ENCODE data around the gene IGFBP6. TPM values are rescaled to one million over a fixed set of nuclear protein-coding genes. Genes with fewer than 3 reads are reported as not detected.

Gene IGFBP6
- total RNA-seq, 1 experiment from 2014 or later: 7.3 TPM

DNA sequence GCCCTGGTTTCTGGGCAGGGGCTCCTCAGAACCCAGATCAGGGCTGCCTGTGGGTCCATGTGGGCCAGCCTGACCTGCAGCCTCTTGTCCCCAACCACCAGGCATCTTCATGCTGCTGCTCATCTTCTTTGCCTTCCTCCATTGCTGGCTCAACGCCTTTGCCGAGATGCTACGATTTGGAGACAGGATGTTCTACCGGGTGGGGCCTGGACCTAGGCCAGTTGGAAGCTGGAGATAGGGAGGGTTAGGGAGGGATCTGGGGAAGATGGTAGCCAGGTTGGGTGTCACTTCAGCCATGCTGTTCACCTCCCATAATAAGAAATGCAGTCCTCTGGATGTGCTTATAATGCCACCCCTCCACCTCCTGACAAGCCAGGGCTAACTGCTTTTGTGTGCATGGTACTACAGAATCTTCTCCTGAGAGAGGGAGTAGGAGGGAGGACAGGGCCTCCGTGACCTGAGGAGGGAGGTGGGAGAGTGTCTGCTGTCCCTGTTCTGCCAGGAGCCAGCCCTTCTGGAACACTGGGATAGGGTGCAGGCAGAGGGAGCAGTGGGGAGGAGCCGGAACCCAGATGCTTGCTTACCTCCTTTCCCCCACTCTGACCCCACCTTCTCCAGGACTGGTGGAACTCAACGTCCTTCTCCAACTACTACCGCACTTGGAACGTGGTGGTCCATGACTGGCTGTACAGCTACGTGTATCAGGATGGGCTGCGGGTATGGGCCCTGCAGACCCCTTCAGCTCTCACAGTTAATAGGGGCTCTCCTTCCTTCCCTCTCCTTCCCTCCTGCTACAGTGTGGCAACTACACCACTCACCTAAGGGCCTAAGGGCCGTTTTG, 23.4 kb downstream of the IGFBP6 start:
- no peaks in the 10 kb centered on the region for H3K36me3 ChIP-seq (ENCODE audit: insufficient read depth, low read length, poor library complexity, severe bottlenecking)
- DNase-seq (ENCODE audit: low spot score): no peak
- no peak for TF ChIP-seq CTCF (conservative IDR thresholded peaks at IDR 0.05; ENCODE audit: low read depth, low read length)
- TF ChIP-seq EZH2 (IDR thresholded peaks at IDR 0.05; ENCODE audit: borderline replicate concordance, low read depth, low read length, poor library complexity, severe bottlenecking): no peak
- no peaks in the 10 kb centered on the region for H3K27me3 ChIP-seq (replicated peaks; ENCODE audit: insufficient read depth, low read depth, low read length, poor library complexity)
- ChIA-PET POLR2A (ENCODE audit: low non-redundant PET) (no interaction called here), CTCF (no interaction called here)
- no peak overlapping the region for H3K4me3 ChIP-seq (ENCODE audit: low read depth, low read length, poor library complexity, severe bottlenecking)
- no peaks in the 10 kb centered on the region for H3K4me1 ChIP-seq (ENCODE audit: insufficient read depth, low read length, poor library complexity, severe bottlenecking)
- no peak overlapping the region for H3K27ac ChIP-seq (ENCODE audit: low read depth, low read length, poor library complexity, severe bottlenecking)
- no peaks in the 10 kb centered on the region for H3K9me3 ChIP-seq (ENCODE audit: low read depth, low read length, poor library complexity, severe bottlenecking)
- no TSS peak for BruUV-seq (replicated peaks)
- intact Hi-C loops (cut with micrococcal nuclease; ENCODE audit: unreplicated experiment): no loop called here

DNA sequence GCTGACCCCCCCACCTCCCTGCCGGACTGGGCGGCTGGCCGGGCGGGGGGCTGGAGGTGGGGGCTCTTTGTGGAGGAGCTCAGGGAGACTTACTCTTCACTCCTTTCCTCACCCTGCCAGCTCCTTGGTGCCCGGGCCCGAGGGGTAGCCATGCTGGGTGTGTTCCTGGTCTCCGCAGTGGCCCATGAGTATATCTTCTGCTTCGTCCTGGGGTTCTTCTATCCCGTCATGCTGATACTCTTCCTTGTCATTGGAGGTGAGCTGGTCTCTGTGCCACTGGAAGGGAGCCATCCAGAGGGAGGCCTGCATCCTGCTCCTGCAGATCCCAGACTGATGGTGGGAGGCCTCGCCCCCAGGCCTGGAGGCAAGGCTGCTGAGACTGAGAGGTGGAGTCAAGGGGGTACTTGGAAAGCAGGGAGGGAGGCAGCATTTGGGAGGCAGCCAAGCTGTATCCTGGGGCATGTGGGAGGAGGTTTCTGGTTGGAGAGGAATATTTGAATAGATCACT, 25.5 kb downstream of the IGFBP6 start:
- no peaks in the 10 kb centered on the region for H3K36me3 ChIP-seq (ENCODE audit: insufficient read depth, low read length, poor library complexity, severe bottlenecking)
- H3K4me1 ChIP-seq (ENCODE audit: insufficient read depth, low read length, poor library complexity, severe bottlenecking): no peaks in the 10 kb centered on the region
- TF ChIP-seq EZH2 (IDR thresholded peaks at IDR 0.05; ENCODE audit: borderline replicate concordance, low read depth, low read length, poor library complexity, severe bottlenecking) (no peak), CTCF (conservative IDR thresholded peaks at IDR 0.05; ENCODE audit: low read depth, low read length) (no peak)
- no peaks in the 10 kb centered on the region for H3K27me3 ChIP-seq (replicated peaks; ENCODE audit: insufficient read depth, low read depth, low read length, poor library complexity)
- POLR2A ChIA-PET (ENCODE audit: low non-redundant PET): no interaction called here
- H3K27ac ChIP-seq (ENCODE audit: low read depth, low read length, poor library complexity, severe bottlenecking): no peak overlapping the region
- no TSS peak for BruUV-seq (replicated peaks)
- CTCF ChIA-PET: no interaction called here
- DNase-seq (ENCODE audit: low spot score): peak; percentile 53
- H3K4me3 ChIP-seq (ENCODE audit: low read depth, low read length, poor library complexity, severe bottlenecking): no peak overlapping the region
- intact Hi-C loops (cut with micrococcal nuclease; ENCODE audit: unreplicated experiment): no loop called here
- no peaks in the 10 kb centered on the region for H3K9me3 ChIP-seq (ENCODE audit: low read depth, low read length, poor library complexity, severe bottlenecking)

DNA sequence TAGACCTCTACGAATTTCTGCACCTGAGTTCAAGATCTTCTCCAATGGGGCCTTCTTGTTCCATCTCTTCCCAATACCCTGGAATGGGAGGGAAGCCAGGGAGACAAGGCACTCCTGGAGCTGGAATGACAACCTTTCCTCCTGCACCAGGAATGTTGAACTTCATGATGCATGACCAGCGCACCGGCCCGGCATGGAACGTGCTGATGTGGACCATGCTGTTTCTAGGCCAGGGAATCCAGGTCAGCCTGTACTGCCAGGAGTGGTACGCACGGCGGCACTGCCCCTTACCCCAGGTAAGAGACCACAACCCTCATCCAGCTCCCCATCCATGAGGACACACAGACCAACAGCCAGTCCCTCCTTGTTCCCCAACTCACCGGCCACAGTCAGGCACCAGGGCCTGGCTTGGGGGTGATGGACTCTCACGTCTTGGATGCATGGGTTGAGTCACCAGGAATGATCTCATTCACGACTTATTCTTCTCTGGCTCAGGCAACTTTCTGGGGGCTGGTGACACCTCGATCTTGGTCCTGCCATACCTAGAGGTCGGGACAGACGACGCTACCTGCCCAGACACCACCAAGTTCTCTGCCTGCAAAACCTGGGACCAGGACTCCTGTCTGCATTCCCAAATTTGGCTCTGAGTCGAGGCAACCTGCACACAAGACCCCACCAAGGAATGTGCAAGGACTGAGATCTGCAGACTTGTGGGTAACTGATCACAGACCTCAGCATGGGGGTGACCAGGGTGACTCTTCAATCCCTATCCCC, 26.3 kb downstream of the IGFBP6 start:
- Histone ChIP-seq H3K27me3 (replicated peaks; ENCODE audit: insufficient read depth, low read depth, low read length, poor library complexity) (no peaks in the 10 kb centered on the region), H3K36me3 (ENCODE audit: insufficient read depth, low read length, poor library complexity, severe bottlenecking) (no peaks in the 10 kb centered on the region), H3K4me1 (ENCODE audit: insufficient read depth, low read length, poor library complexity, severe bottlenecking) (no peaks in the 10 kb centered on the region), H3K4me3 (ENCODE audit: low read depth, low read length, poor library complexity, severe bottlenecking) (no peak overlapping the region), H3K27ac (ENCODE audit: low read depth, low read length, poor library complexity, severe bottlenecking) (no peak overlapping the region), H3K9me3 (ENCODE audit: low read depth, low read length, poor library complexity, severe bottlenecking) (no peaks in the 10 kb centered on the region)
- intact Hi-C loops (cut with micrococcal nuclease; ENCODE audit: unreplicated experiment): no loop called here
- POLR2A ChIA-PET (ENCODE audit: low non-redundant PET): no interaction called here
- no TSS peak for BruUV-seq (replicated peaks)
- CTCF ChIA-PET: no interaction called here
- no peak for TF ChIP-seq CTCF (conservative IDR thresholded peaks at IDR 0.05; ENCODE audit: low read depth, low read length)
- no peak for TF ChIP-seq EZH2 (IDR thresholded peaks at IDR 0.05; ENCODE audit: borderline replicate concordance, low read depth, low read length, poor library complexity, severe bottlenecking)
- no peak for DNase-seq (ENCODE audit: low spot score)

Measured in A673 (cell line).